Right lobe of liver (tissue), 4 donors: ENCODE measurements around the gene PAPOLB.
"Not testable (repeated sequence)": the region's sequence is repeated elsewhere in the genome, so short reads cannot be mapped to it uniquely, and the experiment has no call there.

Source experiments
- CTCF ChIP-seq, 4 donors: fragments of 200-600 bp in 3 of 4; fragments of 450-650 bp in 1 of 4; IDR thresholded peaks; one replicate each; pipeline versions ENCODE4 v1.5.1 to v1.8.0; 2016 to 2022; ENCODE audit warnings: antibody characterized with exemption in 4 of 4, mild to moderate bottlenecking in 2 of 4
- POLR2A ChIP-seq: fragments of 450-650 bp; IDR thresholded peaks from one replicate; pipeline ENCODE4 v1.6.1; 2017; ENCODE audit warnings: antibody characterized with exemption, mild to moderate bottlenecking
- donor health status: DM: no; HTN: no; CAD: no.
- donor health status: DM: no; HTN: no; CAD: no.
- donor health status: DM: no; HTN: yes; CAD: no.

DNA sequence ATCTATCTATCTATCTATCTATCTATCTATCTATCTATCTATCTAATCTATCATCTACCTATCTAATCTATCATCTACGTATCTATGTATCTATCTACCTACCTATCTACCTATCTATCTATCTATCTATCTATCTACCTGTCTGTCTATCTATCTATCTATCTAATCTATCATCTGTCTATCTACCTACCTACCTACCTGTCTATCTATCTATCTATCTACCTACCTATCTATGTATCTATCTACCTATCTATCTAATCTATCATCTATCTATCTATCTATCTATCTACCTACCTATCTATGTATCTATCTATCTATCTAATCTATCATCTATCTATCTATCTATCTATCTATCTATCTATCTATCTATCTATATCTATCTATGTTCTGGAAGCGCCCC lies 29.7 kb upstream of the PAPOLB start:
- TF ChIP-seq POLR2A; CTCF (IDR thresholded peaks at IDR 0.05): not testable (repeated sequence)
